ENCODE results near the gene FHOD3.

The FHOD3 gene

DNA sequence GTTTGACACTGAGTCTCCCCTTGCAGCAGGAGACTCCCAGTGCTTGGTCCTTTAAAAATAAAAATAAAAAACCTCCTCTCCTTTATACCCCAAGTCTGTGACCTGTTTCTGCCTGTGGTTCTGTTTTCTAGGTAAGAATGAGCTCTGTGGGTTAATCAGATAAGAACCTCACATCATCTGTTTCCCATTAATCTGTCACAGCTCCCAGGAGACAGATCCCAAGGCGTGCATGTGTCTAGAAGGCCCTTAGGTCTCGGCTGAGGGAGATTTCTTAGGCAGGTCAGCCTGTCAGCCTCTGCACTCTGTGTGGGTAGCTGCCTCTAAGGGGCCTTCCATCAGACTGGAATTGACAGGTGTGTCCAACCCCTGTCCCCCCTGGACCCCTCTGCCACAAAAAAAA, 80.7 kb downstream of the FHOD3 start:
- TF ChIP-seq, protein P1, sequence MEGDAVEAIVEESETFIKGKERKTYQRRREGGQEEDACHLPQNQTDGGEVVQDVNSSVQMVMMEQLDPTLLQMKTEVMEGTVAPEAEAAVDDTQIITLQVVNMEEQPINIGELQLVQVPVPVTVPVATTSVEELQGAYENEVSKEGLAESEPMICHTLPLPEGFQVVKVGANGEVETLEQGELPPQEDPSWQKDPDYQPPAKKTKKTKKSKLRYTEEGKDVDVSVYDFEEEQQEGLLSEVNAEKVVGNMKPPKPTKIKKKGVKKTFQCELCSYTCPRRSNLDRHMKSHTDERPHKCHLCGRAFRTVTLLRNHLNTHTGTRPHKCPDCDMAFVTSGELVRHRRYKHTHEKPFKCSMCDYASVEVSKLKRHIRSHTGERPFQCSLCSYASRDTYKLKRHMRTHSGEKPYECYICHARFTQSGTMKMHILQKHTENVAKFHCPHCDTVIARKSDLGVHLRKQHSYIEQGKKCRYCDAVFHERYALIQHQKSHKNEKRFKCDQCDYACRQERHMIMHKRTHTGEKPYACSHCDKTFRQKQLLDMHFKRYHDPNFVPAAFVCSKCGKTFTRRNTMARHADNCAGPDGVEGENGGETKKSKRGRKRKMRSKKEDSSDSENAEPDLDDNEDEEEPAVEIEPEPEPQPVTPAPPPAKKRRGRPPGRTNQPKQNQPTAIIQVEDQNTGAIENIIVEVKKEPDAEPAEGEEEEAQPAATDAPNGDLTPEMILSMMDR (IDR thresholded peaks at IDR 0.05; ENCODE audit: insufficient read depth, missing control alignments), result no peak
- DNase-seq (ENCODE audit: insufficient read length, low spot score), result peak; percentile 70
- FAIRE-seq, result peak; percentile 98

DNA sequence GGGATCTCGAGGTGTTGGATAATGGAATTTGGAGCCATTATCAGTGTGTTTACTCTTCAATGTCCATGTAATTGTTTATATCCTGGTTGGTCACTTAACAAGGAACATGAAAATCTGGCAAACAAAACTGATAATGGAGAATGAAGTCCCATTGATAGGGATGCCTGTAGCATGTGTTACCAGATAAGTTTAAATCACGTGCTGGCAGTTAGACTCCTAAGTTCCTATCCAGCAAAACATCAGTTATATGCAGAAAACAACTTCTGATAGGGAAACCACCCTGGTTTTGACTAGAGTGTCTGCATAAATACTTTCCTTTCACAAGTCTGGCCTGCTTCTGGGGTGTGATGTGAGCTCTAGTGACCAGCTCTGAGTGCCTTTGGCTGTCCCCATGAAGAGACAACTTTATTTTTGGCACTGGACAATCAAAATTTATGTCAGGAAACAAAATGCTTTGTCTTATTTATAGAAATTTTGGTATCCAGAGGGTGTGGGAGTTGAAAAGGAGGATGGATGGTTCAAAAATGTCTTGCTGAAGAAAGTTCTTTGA, 82.0 kb downstream of the FHOD3 start:
- TF ChIP-seq, protein P1 (IDR thresholded peaks at IDR 0.05; ENCODE audit: insufficient read depth, missing control alignments), result no peak
- DNase-seq (ENCODE audit: insufficient read length, low spot score), result no peak
- FAIRE-seq, result peak; percentile 84

DNA sequence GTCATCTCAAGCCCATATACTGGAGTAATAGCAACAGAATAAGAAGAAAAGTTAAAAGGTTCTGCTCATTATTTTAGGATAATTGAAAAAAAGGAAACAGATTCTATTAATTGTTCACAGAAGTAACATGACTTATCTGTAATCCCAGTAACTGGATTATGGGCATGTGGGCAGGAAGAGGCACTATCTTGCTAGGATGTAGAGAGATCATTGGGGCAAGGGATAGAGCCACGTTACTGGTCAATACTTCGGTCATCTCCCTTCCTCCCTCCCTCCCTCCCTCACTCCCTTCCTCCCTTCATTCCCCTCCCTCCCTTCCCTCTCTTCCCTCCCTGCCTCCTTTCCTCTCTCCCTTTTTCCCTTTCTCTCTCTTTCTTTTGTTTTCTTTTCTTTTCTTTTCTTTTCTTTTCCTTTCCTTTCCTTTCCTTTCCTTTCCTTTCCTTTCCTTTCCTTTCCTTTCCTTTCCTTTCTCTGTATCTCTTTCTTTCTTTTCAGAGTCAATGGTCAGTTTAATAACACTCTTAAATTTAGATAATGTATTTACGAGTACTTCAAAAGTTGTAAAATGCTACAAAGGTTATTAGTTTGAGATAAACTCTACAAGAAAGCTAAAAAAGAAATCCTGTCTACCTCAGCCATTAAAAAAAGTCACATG, 82.8 kb downstream of the FHOD3 start:
- TF ChIP-seq, protein P1 (IDR thresholded peaks at IDR 0.05; ENCODE audit: insufficient read depth, missing control alignments), result no peak
- FAIRE-seq (peak; percentile 80), DNase-seq (ENCODE audit: insufficient read length, low spot score) (no peak)

DNA sequence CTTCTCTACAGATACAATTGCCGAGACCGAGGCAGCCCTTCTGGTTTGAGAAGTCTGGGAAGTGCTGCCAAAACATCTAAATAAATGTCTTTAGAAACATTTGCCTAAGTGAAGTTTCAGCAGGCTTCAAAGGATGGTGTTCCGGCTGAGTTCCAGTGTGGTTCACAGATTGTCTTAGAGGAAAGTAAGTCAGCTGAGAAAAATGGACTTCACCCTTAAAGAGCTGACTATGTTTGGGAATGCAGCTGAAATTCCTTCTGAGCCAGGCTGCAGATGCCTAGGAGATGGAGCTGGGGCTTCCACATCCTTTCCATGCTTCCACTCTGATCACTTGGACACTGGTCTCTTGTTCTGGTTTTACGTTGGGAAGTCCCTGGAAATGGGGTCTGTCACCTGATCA, 83.6 kb downstream of the FHOD3 start:
- TF ChIP-seq, protein P1 (IDR thresholded peaks at IDR 0.05; ENCODE audit: insufficient read depth, missing control alignments), result no peak
- no peak for FAIRE-seq

DNA sequence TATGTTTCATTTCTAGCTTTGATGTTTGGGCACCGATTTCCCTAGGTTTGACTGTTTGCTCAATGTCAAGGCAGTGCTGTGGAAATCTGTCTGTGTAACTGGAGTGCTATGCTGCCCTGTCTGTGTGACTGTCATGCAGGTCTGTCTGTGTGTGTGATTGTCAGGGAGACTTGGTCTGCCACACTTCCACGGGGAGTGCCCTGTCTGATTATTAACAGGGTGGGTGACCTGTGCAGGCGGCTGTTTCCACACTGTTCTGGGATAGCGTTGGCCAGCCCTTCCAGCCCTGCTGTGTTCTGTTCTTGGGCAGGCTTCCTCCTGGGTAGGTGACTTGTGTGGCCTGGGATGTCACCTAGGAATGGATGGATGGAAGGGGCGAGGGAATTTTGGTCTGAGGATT, 85.3 kb downstream of the FHOD3 start:
- no peak for FAIRE-seq
- TF ChIP-seq, protein P1 (IDR thresholded peaks at IDR 0.05; ENCODE audit: insufficient read depth, missing control alignments), result no peak
- DNase-seq (ENCODE audit: insufficient read length, low spot score), result no peak

More for the DNA sequence above, 83.6 kb downstream of the FHOD3 start:
- no peak for DNase-seq (ENCODE audit: insufficient read length, low spot score)

DNA sequence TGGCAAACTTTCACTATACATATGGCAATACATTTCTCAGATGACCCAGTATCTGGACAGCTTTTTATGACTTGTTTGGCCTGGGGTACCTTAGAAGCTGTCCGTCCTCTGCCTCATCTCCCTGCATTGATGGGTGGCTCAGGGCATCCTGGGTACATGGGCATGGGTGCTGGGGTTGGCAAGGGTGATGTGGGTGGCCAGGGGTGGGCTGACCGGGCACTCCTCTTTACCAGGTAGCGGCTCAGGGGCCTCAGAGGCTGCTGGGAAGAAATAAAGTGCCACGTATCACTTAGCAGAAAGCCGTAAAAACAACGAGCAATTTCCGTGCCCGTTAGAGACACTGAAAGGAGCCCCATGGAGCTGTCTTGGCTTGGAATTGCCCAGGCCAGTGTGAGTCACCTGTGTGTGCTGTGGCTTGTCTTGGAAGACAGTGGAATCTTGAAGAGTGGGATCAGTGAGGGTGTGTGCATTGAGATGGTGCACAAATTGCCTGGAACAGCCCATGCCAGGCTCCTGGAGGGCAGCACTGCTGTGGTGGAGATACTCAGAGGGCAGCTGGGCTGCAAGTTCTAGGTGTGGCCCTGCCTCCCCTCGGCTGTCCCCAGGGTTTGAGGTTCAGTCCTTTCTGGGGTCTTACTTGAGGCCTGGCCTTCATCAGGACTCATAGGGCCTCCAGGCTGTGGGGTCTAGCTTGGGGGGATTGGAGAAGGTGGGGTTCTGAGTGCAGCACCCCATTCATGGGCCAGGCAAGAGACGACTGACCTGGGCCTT, 88.8 kb downstream of the FHOD3 start:
- FAIRE-seq (no peak), DNase-seq (ENCODE audit: insufficient read length, low spot score) (no peak)
- TF ChIP-seq, protein P1 (IDR thresholded peaks at IDR 0.05; ENCODE audit: insufficient read depth, missing control alignments), result no peak

DNA sequence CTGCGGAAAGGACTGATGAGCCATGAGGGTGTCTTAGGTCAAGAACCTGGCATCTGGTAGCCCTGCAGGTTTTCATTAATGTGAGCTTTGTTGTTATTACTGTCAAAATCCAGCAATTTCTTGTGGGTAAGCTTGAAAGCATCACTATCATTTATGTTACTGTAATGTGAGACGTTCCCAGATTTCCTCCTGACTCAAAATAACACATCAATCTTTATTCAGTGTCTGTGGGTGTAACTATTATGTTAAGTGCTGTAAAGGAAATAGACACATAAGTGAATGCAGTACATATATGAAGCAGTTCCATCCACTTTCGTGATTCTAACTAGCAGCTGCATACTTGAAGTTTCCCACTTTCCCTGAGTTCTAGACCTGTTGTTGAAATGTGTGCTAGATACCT, 89.8 kb downstream of the FHOD3 start:
- DNase-seq (ENCODE audit: insufficient read length, low spot score) (no peak), FAIRE-seq (peak; percentile 85)
- TF ChIP-seq, protein P1 (IDR thresholded peaks at IDR 0.05; ENCODE audit: insufficient read depth, missing control alignments), result no peak
